ENCODE results near the gene USP1.

USP1 gene

DNA sequence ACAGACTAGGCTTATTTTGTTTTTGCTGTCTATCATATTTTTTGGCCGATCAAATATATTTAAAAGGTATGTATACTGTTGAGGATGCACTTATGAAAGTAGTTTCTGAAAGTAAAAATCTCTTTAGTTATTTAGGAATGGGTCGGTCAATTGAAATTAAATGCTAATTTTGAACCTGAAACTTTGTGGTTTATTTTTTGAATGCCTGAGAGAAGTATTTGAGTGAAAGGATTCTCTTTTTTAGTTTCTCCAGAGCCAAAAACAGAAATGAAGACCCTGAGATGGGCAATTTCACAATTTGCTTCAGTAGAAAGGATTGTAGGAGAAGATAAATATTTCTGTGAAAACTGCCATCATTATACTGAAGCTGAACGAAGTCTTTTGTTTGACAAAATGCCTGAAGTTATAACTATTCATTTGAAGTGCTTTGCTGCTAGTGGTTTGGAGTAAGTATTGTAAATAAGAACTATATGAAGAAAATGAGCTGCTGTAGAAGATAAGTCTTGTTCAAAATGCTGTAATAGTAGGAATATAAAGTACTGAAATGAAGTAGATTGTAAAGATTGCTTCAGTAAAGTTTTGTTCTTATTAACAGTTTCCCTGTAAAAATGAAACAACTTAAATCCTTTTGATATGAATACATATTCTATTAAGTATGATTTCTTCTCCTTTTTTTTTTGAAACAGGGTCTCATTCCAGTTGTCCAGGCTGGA lies 11.5 kb downstream of the USP1 start:
- no peak for FAIRE-seq
- DNase-seq (ENCODE audit: insufficient read length): no peak
- TF ChIP-seq POLR2AphosphoS5 (IDR thresholded peaks at IDR 0.05; ENCODE audit: low read depth, low read length) (no peak), POLR2A (IDR thresholded peaks at IDR 0.05; ENCODE audit: low read depth, low read length) (no peak)

DNA sequence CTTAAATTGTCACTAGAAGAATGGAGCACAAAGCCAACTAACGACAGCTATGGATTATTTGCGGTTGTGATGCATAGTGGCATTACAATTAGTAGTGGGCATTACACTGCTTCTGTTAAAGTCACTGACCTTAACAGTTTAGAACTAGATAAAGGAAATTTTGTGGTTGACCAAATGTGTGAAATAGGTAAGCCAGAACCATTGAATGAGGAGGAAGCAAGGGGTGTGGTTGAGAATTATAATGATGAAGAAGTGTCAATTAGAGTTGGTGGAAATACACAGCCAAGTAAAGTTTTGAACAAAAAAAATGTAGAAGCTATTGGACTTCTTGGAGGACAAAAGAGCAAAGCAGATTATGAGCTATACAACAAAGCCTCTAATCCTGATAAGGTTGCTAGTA lies 13.5 kb downstream of the USP1 start:
- FAIRE-seq (no peak), DNase-seq (ENCODE audit: insufficient read length) (no peak)
- no peak for TF ChIP-seq POLR2A (IDR thresholded peaks at IDR 0.05; ENCODE audit: low read depth, low read length)
- TF ChIP-seq TAF1 (IDR thresholded peaks at IDR 0.05; ENCODE audit: borderline replicate concordance, low read depth, low read length): no peak
- no peak for TF ChIP-seq POLR2AphosphoS5 (IDR thresholded peaks at IDR 0.05; ENCODE audit: low read depth, low read length)

DNA sequence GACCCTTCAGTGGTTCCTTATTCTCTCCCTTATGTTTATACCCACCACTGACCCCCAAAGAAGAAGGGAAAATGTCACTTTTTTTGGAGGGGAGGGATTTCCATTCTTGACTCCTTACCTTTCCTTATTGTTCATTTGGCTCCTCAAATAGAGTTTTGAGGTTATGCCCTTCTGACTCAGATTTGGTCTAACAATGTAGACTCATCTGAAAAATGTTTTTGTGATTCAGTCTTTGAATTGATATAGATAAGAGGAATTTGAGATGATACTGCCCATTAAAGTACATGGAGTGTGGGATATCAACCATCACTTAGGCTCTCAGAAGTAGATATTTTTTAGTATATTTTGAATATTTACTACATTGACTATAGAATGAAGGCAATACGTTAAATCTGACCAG lies 16.1 kb downstream of the USP1 start:
- no peak for DNase-seq (ENCODE audit: insufficient read length)
- FAIRE-seq: no peak
- TF ChIP-seq POLR2AphosphoS5 (IDR thresholded peaks at IDR 0.05; ENCODE audit: low read depth, low read length) (no peak), TAF1 (IDR thresholded peaks at IDR 0.05; ENCODE audit: borderline replicate concordance, low read depth, low read length) (no peak), POLR2A (IDR thresholded peaks at IDR 0.05; ENCODE audit: low read depth, low read length) (no peak)

DNA sequence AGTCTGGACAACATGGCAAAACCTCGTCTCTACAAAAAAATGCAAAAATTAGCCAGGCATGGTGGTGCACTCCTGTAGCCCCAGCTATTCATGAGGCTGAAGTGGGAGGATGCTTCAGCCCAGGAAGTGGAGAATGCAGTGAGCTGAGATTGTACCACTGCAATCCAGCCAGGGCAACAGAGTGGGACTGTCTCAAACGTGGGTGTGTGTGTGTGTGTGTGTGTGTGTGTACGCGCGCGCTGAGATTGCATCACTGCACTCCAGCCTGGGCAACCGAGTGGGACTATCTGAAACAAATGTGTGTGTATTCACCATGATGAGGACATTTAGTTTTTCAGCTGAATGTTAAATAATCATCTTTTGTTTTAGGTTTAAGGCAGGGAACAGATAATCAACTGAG lies 21.1 kb downstream of the USP1 start:
- DNase-seq (ENCODE audit: insufficient read length) (no peak), FAIRE-seq (no peak)
- no peak for TF ChIP-seq POLR2A (IDR thresholded peaks at IDR 0.05; ENCODE audit: low read depth, low read length)
- TF ChIP-seq POLR2AphosphoS5 (IDR thresholded peaks at IDR 0.05; ENCODE audit: low read depth, low read length): no peak
- no peak for TF ChIP-seq TAF1 (IDR thresholded peaks at IDR 0.05; ENCODE audit: borderline replicate concordance, low read depth, low read length)

DNA sequence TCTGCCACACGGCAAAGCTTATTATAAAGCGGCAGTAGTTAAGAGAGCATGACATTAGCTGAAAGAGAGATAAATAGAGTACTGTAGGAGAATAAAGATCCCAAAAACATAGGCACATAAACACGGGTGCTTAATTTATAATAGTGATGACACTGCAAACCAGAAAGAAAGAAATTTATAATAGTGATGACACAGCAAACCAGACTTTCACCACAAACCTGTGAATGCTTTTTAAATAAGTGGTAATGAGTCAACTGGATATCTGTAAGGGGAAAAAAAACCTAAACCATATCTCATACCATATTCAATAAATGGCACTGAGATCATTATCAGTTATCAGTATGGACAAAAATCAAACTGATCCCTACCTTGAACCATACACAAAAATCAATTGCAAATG lies 25.5 kb downstream of the USP1 start:
- TF ChIP-seq POLR2AphosphoS5 (IDR thresholded peaks at IDR 0.05; ENCODE audit: low read depth, low read length) (no peak), TAF1 (IDR thresholded peaks at IDR 0.05; ENCODE audit: borderline replicate concordance, low read depth, low read length) (no peak), POLR2A (IDR thresholded peaks at IDR 0.05; ENCODE audit: low read depth, low read length) (no peak)
- FAIRE-seq: no peak
- no peak for DNase-seq (ENCODE audit: insufficient read length)

DNA sequence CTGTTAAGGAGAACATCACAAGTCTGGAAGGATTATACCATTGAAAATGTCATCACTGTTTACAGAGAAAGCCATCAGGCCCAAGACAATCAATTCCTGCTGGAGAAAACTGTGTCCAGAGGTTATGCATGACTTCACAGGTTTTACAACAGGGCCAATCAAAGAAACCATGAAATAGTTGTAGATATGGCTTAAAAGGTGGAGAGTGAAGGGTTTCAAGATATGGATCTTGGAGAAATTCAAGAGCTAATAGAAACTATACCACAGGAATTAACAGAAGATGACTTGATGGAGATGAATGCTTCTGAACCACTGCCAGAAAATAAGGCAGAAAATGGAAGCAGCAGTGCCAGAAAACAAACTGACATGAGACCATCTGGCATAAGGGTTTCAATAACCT lies 30.2 kb downstream of the USP1 start:
- DNase-seq (ENCODE audit: insufficient read length): no peak
- no peak for TF ChIP-seq TAF1 (IDR thresholded peaks at IDR 0.05; ENCODE audit: borderline replicate concordance, low read depth, low read length)
- no peak for TF ChIP-seq POLR2A (IDR thresholded peaks at IDR 0.05; ENCODE audit: low read depth, low read length)
- TF ChIP-seq POLR2AphosphoS5 (IDR thresholded peaks at IDR 0.05; ENCODE audit: low read depth, low read length): no peak
- no peak for FAIRE-seq

DNA sequence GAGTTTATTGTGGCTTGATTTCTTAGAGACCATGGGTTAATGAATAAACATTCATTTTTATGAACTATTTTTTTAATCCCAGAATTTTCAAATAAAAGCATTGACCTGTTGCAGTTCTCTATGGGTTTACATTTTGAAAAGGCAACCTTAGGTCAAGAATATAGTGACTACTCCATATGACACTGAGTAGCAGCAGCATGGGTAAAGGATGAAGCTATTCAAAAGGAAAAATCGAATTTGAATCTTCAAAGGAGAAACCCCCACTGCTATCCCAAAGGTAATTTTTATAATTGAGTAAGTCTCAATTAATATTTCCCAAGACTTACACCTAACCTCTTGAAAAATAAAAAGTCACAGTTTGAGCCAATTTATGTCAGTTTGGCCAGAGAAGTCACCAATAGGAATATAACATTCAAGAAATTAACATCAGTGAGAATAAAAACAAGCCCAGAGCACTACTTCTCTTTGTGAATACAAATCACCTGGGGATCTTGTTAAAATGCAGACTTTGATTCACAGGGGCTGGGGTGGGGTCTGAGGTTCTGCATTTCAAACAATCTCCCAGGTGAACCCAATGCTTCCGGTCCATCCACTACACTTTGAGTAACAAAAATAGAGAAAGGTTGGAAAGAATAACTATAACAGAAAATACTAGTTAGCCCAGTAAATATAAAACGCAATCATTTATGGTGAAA lies 39.8 kb downstream of the USP1 start:
- DNase-seq (ENCODE audit: insufficient read length) (no peak), FAIRE-seq (no peak)
- TF ChIP-seq POLR2AphosphoS5 (IDR thresholded peaks at IDR 0.05; ENCODE audit: low read depth, low read length): no peak
- TF ChIP-seq POLR2A (IDR thresholded peaks at IDR 0.05; ENCODE audit: low read depth, low read length): no peak
- TF ChIP-seq TAF1 (IDR thresholded peaks at IDR 0.05; ENCODE audit: borderline replicate concordance, low read depth, low read length): no peak

DNA sequence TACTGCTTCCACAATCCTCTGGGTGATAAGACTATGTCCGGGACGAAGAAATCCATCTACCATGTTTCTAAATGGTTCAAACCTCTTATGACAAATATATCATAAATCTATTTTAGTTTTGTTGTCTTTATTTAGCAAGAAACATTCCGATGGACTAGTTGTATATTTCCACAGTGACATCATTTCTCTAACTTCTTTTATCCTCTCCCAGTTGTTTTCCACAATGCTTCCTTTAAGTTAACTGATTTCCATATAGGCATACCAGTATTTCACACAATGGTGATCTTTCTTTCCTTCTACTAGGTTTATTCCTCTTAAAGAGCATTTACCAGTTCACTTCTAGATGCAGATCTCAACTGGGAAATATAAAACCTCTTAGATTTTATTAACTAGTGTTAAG lies 44.8 kb downstream of the USP1 start:
- FAIRE-seq (no peak), DNase-seq (ENCODE audit: insufficient read length) (no peak)
- TF ChIP-seq TAF1 (IDR thresholded peaks at IDR 0.05; ENCODE audit: borderline replicate concordance, low read depth, low read length) (no peak), POLR2AphosphoS5 (IDR thresholded peaks at IDR 0.05; ENCODE audit: low read depth, low read length) (no peak), POLR2A (IDR thresholded peaks at IDR 0.05; ENCODE audit: low read depth, low read length) (no peak)

DNA sequence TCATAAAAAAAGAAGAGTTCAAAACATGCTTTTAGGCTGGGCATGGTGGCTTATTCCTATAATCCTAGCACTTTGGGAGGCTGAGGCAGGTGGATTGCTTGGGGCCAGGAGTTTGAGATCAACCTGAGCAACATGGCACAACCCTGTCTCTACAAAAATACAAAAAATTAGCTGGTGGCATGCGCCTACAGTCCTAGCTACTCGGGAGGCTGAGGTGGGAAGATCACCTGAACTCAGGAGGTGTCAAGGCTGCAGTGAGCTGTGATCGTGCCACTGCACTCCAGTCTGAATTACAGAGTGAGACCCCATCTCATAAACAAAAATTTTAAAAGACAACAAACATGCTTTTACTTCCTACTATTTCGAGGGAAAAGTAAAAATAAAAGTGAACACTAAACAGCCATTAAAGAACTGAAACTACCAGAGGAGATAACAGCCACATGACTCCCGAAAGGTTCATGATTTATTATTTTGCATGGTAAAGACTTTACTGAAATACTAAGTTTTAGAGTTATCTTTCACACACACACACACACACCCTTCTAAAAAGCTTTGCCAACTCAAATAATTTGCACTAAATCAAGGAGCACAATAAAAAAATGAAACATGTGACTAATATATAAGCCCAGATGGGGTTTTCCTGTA lies 48.1 kb downstream of the USP1 start:
- no peak for DNase-seq (ENCODE audit: insufficient read length)
- peak; percentile 24 for FAIRE-seq

DNA sequence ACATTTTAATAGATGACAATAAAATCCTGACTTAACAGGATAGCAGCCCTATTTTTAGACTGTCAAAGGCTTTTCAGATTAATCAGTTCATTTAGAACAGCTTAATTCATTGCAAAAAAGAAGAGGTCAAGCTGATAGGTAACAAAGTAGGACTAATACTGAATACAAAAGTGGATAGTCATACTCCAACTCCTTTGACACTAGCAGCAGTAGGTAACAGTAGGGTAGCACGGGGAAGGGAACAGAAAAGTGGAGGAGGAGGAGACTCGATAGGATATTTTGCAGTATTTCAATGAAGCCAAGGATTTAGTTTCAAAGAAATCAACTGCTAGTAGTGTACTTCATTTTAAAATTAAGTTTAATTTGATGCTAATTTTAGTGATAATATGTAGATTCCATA lies 51.1 kb downstream of the USP1 start:
- FAIRE-seq (no peak), DNase-seq (ENCODE audit: insufficient read length) (no peak)
- no peak for TF ChIP-seq TAF1 (IDR thresholded peaks at IDR 0.05; ENCODE audit: borderline replicate concordance, low read depth, low read length)
- TF ChIP-seq POLR2A (IDR thresholded peaks at IDR 0.05; ENCODE audit: low read depth, low read length): no peak
- no peak for TF ChIP-seq POLR2AphosphoS5 (IDR thresholded peaks at IDR 0.05; ENCODE audit: low read depth, low read length)

More for the DNA sequence above, 48.1 kb downstream of the USP1 start:
- TF ChIP-seq POLR2A (IDR thresholded peaks at IDR 0.05; ENCODE audit: low read depth, low read length) (no peak), POLR2AphosphoS5 (IDR thresholded peaks at IDR 0.05; ENCODE audit: low read depth, low read length) (no peak), TAF1 (IDR thresholded peaks at IDR 0.05; ENCODE audit: borderline replicate concordance, low read depth, low read length) (no peak)

DNA sequence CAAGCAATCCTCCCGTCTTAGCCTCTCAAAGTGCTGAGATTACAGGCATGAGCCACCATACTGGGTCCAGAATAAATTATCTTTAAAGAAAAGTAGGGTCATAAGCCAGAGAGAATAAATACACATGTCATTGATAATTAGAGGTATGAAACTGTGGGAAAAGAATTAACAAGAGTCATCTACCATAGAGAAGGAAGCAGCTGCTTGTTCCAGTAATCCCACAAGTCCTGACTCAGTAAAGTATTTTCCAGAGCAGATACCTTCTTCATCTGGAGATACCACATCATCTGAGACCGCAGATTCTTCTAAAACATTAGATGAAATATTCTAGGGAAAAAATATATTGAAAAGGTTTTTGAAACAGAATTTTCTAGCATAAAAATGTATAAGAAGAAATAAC lies 55.7 kb downstream of the USP1 start:
- FAIRE-seq: no peak
- TF ChIP-seq POLR2AphosphoS5 (IDR thresholded peaks at IDR 0.05; ENCODE audit: low read depth, low read length) (no peak), POLR2A (IDR thresholded peaks at IDR 0.05; ENCODE audit: low read depth, low read length) (no peak), TAF1 (IDR thresholded peaks at IDR 0.05; ENCODE audit: borderline replicate concordance, low read depth, low read length) (no peak)
- DNase-seq (ENCODE audit: insufficient read length): no peak

DNA sequence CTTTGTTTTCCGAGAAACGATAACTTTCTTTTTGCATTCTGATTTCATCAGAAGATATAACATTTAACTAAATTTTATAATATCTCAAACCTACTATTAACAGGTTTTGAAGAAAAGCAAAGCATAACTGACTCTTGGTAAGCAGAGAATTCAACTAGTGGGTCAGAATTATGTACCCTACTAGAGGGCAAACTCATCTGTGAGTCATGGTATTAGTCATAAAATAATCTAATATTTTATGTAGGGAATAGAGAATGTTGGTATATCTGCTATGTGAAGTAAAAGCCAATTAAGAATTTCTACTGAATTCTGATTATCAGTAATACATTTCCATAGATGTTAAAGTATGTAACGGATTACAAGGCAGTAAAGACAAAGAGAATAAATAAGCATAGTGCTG lies 56.8 kb downstream of the USP1 start:
- no peak for DNase-seq (ENCODE audit: insufficient read length)
- TF ChIP-seq POLR2A (IDR thresholded peaks at IDR 0.05; ENCODE audit: low read depth, low read length) (no peak), TAF1 (IDR thresholded peaks at IDR 0.05; ENCODE audit: borderline replicate concordance, low read depth, low read length) (no peak), POLR2AphosphoS5 (IDR thresholded peaks at IDR 0.05; ENCODE audit: low read depth, low read length) (no peak)
- no peak for FAIRE-seq

Data from GM12892 (cell line).